Measurements from ENCODE around the gene RETNLB.

RETNLB gene

DNA sequence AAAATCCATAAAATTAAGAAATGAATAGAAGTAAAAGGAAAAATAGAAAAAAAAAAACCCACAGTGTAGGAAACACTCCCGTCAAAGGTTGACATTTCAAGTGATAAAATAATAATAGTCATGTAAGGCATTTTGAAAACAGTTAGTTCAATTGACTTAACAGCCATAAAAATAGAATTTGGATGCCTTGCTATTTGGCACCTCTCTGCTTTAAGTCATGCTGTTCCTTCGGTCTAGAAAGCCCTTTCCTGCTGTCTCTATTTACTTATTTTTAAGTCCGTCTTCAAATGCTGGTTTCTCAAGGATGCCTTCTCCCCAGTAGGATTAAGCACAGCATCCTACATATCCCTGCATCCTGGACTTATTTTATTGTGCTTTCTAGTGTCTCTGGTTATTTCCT is 22.3 kb upstream of the RETNLB start:
- in situ Hi-C loops (cut with HindIII; ENCODE audit: low sequenced_read_pairs) = no loop called here
- TF ChIP-seq, protein P1, sequence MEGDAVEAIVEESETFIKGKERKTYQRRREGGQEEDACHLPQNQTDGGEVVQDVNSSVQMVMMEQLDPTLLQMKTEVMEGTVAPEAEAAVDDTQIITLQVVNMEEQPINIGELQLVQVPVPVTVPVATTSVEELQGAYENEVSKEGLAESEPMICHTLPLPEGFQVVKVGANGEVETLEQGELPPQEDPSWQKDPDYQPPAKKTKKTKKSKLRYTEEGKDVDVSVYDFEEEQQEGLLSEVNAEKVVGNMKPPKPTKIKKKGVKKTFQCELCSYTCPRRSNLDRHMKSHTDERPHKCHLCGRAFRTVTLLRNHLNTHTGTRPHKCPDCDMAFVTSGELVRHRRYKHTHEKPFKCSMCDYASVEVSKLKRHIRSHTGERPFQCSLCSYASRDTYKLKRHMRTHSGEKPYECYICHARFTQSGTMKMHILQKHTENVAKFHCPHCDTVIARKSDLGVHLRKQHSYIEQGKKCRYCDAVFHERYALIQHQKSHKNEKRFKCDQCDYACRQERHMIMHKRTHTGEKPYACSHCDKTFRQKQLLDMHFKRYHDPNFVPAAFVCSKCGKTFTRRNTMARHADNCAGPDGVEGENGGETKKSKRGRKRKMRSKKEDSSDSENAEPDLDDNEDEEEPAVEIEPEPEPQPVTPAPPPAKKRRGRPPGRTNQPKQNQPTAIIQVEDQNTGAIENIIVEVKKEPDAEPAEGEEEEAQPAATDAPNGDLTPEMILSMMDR (IDR thresholded peaks at IDR 0.05; ENCODE audit: low read depth, low read length, missing control alignments) = no peak
- no peak for DNase-seq (ENCODE audit: low read depth)
- no peak overlapping the region for H3K4me3 ChIP-seq (ENCODE audit: low read depth, low read length)

DNA sequence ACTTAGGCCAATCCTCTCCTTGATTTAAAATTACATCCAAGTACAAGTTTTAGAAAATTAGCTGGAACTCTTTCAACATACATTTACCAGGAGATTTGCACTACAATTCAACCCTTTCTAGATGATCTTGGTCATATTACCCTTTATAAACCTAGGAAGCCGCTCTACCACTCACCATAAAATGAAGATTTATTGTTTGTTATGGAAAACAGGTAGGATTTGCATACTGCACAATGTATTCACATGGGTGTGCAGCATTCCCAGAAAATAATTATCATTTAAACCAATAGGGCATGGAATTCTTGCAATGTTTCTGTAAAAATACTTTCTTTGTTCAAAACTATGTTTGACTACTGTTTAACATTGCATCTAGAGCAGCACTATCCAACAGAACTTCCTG is 18.4 kb upstream of the RETNLB start:
- H3K4me3 ChIP-seq (ENCODE audit: low read depth, low read length) = no peak overlapping the region
- in situ Hi-C loops (cut with HindIII; ENCODE audit: low sequenced_read_pairs) = no loop called here
- TF ChIP-seq, protein P1 (IDR thresholded peaks at IDR 0.05; ENCODE audit: low read depth, low read length, missing control alignments) = no peak
- DNase-seq (ENCODE audit: low read depth) = no peak

DNA sequence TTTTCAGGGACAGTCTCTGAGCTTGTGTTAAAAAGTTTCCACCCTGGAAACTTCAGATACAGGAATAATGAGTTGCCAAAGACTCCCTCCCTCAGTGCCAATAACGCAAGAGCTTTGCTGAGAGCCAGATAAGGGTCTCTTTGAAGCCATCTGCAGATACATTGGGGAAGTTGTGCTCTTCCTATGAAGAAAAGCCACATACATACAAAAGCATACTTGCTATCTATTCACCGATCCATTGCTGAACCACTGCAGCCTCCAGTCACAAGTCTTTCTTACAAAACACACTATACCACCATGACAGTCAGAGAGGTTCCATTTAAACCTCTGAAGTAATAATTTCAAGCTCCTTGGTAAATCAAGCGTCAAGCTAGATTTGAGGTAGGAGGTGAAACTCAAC is 10.0 kb upstream of the RETNLB start:
- in situ Hi-C loops (cut with HindIII; ENCODE audit: low sequenced_read_pairs) = no loop called here
- TF ChIP-seq, protein P1 (IDR thresholded peaks at IDR 0.05; ENCODE audit: low read depth, low read length, missing control alignments) = no peak
- no peak overlapping the region for H3K4me3 ChIP-seq (ENCODE audit: low read depth, low read length)
- no peak for DNase-seq (ENCODE audit: low read depth)

DNA sequence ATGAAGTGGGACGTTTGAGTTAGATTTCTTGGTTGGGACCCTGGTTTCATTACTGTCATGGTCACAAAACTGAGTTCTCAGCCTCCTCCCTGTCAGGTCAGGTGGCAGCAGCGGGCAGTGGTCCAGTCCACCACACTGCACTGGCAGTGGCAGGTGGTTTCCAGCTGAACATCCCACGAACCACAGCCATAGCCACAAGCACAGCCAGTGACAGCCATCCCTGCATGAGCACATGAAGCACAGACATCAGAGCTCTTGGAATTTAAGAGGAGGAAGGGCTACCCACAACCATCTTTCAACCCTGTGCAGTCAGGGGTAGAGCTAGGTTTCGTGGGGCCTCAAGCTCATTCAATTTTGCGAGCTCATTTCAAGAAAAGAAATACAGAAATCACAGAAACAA is 1.5 kb downstream of the RETNLB start:
- TF ChIP-seq, protein P1 (IDR thresholded peaks at IDR 0.05; ENCODE audit: low read depth, low read length, missing control alignments) = no peak
- in situ Hi-C loops (cut with HindIII; ENCODE audit: low sequenced_read_pairs) = no loop called here
- H3K4me3 ChIP-seq (ENCODE audit: low read depth, low read length) = no peak overlapping the region
- DNase-seq (ENCODE audit: low read depth) = no peak

DNA sequence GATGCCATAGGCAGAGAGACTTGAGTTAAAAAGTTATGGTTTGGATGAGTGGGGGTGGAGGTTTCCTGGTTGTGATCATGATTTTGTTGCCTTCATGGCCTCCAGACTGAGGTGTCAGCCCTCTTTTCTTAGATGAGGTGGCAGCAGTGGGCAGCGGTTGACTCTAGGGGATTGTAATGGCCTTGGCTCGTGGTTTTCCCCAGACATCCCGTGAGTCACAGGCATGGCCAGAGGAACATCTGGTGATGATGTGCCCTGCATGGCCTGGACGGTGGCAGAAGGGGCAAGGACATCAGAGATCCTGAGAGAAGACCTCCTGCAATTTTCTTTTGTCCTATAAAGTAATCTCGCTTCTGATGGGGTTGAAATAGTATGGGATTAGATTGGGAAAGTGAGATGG is 12.4 kb downstream of the RETNLB start:
- in situ Hi-C loops (cut with HindIII; ENCODE audit: low sequenced_read_pairs) = no loop called here
- H3K4me3 ChIP-seq (ENCODE audit: low read depth, low read length) = no peak overlapping the region
- DNase-seq (ENCODE audit: low read depth) = no peak
- TF ChIP-seq, protein P1 (IDR thresholded peaks at IDR 0.05; ENCODE audit: low read depth, low read length, missing control alignments) = no peak

DNA sequence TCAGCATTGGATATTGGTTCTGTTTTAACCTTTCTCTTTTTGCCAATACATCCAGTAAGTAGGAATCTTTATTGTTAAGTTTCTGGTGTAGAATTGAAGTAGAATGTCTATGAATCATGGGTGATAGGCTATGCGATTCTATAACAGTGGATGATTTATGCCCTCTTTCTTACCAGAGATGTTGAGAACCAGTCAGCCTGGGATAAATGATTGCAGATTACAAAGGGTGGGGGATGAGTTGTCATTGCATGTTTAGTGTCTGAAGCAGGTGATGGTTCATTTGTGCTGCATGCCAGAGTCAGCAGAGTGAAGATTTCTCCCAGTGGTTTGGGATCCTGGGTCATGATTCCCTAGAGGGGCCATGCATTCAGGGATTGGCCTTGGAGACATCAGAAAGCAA is 14.3 kb downstream of the RETNLB start:
- in situ Hi-C loops (cut with HindIII; ENCODE audit: low sequenced_read_pairs) = no loop called here
- TF ChIP-seq, protein P1 (IDR thresholded peaks at IDR 0.05; ENCODE audit: low read depth, low read length, missing control alignments) = no peak

DNA sequence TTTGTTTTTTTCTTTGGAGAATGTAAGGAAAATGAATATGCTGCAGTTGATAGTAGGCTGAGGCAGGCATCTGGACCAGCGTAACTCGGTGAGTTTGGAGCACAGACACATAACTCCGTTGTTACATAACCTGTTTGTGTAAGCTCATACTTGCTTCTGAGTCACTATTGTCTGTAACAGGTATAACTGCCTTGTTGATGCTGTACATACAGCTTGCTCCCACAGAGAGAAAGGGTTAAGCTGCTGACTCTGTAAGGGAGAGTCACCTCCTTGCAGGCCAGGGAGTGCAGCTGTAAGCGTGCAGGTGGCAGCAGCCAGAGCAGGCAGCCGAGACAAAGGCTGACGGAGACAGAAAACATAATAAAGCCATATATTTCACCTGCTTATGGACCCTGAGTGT is 20.4 kb downstream of the RETNLB start:
- no peak overlapping the region for H3K4me3 ChIP-seq (ENCODE audit: low read depth, low read length)
- in situ Hi-C loops (cut with HindIII; ENCODE audit: low sequenced_read_pairs) = no loop called here
- no peak for DNase-seq (ENCODE audit: low read depth)
- TF ChIP-seq, protein P1 (IDR thresholded peaks at IDR 0.05; ENCODE audit: low read depth, low read length, missing control alignments) = no peak

More for the DNA sequence above, 14.3 kb downstream of the RETNLB start:
- no peak overlapping the region for H3K4me3 ChIP-seq (ENCODE audit: low read depth, low read length)
- no peak for DNase-seq (ENCODE audit: low read depth)

Measured in astrocyte of the cerebellum (primary cell).